ENCODE data around the gene ABTB2.

The ABTB2 gene

GRCh38 chr11:34360046-34360445 lies 2.2 kb upstream of the ABTB2 start:
- no peak for DNase-seq (ENCODE audit: low read depth in 2 of 2)

DNA sequence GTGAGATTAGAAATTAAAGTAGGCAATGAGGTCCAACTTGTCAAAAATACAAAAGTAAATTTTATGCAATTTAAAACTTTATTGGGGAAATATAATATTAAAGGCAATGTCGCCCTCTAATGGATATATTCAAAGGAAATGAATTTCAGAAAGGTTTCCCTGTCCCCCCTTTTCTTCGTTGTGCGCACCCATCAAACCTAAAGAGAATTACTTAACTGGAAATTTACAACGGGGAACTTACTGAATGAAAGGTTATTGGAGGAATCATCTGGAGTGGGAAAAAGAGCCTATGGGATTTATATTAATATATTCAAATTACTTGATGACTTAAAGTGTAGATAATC lies 1.7 kb upstream of the ABTB2 start:
- DNase-seq (ENCODE audit: low read depth in 2 of 2), result no peak

DNA sequence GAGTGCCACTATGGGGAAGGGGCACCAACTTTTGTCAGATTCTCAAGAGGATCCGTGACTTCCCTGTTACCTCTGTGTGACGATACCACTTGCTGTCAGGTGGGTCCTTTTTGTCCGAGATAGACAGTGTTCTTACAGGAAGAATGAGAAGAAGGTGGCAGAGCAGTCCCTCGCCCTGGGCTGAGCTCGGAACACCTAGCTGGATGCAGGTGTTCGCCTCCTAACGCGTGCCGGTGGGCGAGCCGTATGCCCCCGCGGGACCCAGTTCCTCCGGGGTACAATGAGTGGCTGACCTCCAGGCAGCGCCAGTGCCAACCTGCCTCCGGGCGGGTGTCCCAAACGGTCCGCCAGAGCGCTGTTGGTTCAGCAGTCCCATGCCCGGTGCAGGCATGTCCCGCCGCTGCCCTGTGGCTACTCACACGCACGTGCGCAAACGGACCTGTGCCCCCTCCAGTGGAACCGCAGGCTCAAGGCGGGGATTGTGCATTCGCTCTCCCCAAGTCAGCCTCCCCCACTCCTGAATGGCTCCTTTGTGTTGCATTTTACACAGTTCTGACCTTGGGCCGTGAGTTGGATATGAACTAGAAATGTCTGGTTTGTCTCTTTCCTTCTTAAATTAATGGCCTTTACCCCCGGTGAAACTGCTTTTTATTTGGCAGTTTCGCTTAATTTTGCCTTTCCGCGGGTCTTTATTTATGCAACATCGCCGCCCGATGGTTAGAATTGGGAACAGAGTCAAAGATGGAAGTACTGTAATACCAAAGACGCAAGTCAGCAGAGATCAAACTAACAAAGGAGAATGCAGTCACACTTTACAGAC lies 1.1 kb upstream of the ABTB2 start:
- peak; percentile 35 to 60 for DNase-seq (ENCODE audit: low read depth in 2 of 2)

DNA sequence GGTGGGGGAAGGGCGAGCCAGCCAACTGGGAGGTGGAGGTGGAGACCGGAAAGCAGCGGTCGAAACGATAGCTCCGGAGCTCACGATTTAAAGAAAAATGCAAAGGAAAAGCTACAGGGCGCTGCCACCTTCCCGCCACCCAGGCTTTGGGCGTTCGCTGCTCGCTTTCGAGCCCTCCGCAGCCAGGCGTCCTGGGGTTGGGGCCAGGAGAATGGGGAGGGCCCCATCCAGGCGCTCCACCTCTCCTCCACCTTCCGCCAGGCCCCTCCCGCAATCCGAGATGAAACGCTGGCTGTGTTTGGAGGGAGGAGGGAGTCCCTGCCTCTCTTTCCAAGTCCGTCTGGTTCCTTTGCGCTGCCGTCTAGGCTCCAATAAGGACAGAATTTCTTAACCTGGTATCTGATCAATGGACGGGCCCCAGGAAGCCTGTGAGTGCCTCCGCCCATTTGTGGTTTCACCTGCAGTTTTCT lies 483 bp upstream of the ABTB2 start:
- DNase-seq (ENCODE audit: low read depth in 2 of 2), result no peak

DNA sequence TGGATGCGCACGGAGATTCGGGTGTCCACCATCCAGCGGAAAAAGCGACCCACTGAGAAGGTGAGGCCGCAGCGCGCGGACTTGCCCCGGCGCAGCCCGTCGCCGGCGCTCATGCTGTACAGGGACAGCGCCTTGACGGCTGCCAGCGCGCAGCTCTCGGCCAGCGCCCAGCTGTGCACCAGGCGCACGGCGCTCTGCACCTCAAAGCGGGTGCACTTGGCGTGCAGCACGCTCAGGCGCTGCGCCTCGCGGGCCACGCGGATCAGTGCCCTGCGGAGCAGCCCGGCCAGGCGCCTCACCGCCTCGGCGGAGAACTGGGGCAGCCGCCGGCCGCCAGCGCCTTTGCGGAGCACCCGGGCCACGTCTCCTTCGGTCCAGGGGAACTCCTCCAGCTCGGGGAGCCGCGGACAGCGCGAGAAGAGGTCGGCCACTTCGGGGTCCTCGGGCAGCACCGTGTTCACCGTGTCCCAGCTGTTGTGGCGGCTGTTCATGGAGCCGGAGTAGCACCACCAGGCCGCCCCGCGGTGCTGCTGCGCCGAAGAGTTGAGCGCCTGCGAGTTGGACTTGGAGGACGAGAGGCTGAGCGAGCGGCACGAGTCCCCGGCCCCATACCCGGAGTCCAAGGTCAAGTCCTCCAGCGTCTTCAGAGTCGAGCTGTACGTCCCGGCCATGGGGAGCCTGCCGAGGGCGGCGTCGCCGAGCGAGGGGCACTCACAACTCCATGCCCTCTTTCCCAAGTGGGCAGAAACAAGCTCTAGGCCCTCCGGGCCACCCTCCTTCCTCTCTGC lies 703 bp downstream of the ABTB2 start:
- DNase-seq (ENCODE audit: low read depth in 2 of 2), result peak in 1 of 2 donors; percentile 17

DNA sequence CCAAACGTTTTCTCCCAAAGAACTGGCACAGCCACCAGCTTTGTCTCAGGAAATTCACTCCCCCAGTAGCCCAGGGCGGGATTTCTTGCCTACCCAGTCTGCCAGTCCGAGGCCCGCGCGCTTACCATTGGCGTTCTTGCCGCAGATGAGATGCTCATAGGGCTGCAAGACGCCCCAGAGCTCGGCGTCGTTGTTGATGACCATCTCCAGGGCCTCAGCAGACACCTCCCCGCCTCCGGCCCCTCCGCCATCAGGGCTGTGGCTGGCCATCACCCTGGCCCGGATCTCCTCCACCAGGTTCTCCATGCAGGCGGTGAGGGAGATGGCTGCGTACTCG lies 1.3 kb downstream of the ABTB2 start:
- no peak for DNase-seq (ENCODE audit: low read depth in 2 of 2)

GRCh38 chr11:34356130-34356529 lies 1.7 kb downstream of the ABTB2 start:
- no peak for DNase-seq (ENCODE audit: low read depth in 2 of 2)

- no peak for DNase-seq (ENCODE audit: low read depth in 2 of 2)
These were observed 2.1 kb downstream of the ABTB2 start for GRCh38 chr11:34355726-34356125.

GRCh38 chr11:34354782-34355181 lies 3.0 kb downstream of the ABTB2 start:
- DNase-seq (ENCODE audit: low read depth in 2 of 2), result no peak

DNA sequence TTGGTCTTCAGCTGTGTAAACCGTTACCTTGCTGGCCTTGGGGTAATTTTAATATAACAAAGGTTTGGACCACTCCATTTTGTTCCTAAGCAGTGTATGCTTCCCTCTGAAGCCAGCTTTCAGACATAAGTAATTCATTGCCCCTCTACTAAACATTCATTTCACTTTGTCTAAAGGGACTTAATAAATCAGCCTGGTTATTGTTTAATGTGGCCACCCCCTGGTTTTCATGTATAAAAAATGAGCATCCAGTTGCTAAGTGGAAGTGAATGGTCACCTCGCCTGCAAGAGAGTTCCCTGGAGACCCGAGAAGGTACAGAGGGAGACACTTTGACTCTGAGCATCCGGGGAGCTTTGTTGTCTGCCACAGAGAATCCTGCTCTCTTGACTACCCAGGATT lies 3.9 kb downstream of the ABTB2 start:
- DNase-seq (ENCODE audit: low read depth in 2 of 2), result no peak

GRCh38 chr11:34351687-34352469 lies 5.9 kb downstream of the ABTB2 start:
- DNase-seq (ENCODE audit: low read depth in 2 of 2), result no peak

- DNase-seq (ENCODE audit: low read depth in 2 of 2), result no peak
These were observed 6.8 kb downstream of the ABTB2 start for GRCh38 chr11:34351051-34351450.

DNA sequence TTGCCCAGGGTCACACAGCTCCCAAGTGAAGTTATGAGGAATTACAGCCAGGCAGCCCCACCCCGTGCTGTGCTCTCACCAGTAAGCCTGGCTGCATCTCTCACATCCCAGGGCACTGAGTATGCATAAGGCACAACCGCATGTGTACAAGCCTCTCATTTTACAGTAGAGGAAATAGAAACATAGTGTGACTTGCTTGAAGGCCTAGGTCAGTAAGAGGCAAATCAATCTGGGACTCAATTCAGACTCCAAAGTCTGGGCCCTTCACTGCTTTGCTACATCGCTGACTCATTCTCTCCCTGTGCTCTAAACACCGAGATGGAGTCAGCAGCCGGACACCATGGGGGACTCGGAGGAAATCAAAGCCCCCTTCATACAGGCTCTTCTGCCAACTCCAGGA lies 7.9 kb downstream of the ABTB2 start:
- no peak for DNase-seq (ENCODE audit: low read depth in 2 of 2)

- no peak for DNase-seq (ENCODE audit: low read depth in 2 of 2)
These were observed 8.9 kb downstream of the ABTB2 start for GRCh38 chr11:34348919-34349318.

GRCh38 chr11:34348096-34348495 lies 9.7 kb downstream of the ABTB2 start:
- DNase-seq (ENCODE audit: low read depth in 2 of 2), result no peak

DNA sequence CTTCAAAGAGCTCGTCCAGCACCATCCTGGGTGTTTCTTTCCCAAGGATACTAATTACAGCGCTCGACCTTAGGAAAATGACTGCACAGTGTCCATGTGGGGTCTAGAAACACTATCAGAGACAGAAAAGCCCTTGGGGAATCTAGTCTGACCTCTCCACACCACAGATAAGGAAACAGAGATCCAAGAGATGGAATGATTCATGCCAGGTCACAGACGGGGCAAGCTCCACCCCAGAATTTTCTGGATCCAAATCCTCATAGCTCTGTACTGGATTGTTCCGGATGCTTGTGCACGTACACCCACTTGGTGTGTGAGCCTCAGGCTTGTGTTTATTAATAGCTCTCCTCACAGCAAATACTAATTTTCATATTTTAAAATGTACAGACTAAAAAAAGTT lies 11.3 kb downstream of the ABTB2 start:
- DNase-seq (ENCODE audit: low read depth in 2 of 2), result no peak

GRCh38 chr11:34345991-34346480 lies 11.8 kb downstream of the ABTB2 start:
- no peak for DNase-seq (ENCODE audit: low read depth in 2 of 2)

- DNase-seq (ENCODE audit: low read depth in 2 of 2), result no peak
These were observed 12.3 kb downstream of the ABTB2 start for GRCh38 chr11:34345540-34345876.

- no peak for DNase-seq (ENCODE audit: low read depth in 2 of 2)
These were observed 12.9 kb downstream of the ABTB2 start for GRCh38 chr11:34344768-34345539.

DNA sequence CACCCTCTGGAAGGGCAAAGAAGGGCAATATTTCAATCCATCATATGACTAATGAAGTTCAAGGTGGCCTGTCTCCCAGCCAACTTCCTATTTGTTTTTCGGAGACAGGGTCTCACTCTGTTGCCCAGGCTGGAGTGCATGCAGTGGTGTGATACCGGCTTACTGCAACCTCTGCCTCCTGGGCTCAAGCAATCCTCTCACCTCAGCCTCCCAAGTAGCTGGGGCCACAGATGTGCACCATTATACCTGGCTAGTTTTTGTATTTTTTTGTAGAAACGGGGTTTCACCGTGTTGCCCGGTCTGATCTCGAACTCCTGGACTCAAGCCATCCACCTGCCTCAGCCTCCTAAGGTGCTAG lies 13.4 kb downstream of the ABTB2 start:
- DNase-seq (ENCODE audit: low read depth in 2 of 2), result no peak

DNA sequence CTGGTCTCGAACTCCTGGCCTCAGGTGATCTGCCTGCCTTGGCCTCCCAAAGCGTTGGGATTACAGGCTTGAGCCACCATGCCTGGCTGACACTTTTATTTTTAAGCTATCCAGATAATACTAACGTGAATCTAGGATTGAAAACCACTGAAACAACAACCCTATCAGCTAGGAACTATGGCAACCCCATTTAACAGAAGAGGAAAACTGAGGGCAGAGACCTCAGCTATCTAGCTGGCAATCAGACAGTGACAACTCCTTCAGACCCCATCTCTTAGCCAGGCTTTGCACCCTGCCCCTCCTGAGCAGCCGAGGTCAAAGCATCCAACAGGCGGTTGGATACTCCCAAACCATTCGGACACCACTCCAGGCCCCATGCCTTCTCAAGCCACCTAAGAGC lies 14.1 kb downstream of the ABTB2 start:
- DNase-seq (ENCODE audit: low read depth in 2 of 2), result no peak

- DNase-seq (ENCODE audit: low read depth in 2 of 2), result no peak
These were observed 14.7 kb downstream of the ABTB2 start for GRCh38 chr11:34343153-34343552.
